H54 (cell line): ENCODE measurements around the gene CMTR1.

Source experiments
- DNase-seq: peaks from one replicate; pipeline ENCODE4 v3.0.0; 2011; ENCODE audit warnings: low spot score, mixed read lengths; ENCODE audit not compliant: insufficient read length
- FAIRE-seq: peaks from 3 replicates; lab custom pipeline; 2011; peaks lifted over from hg19 to GRCh38; lab: Jason Lieb, UNC
- POLR2A ChIP-seq: IDR thresholded peaks from 2 replicates; pipeline ENCODE4 v1.6.1; 2011; ENCODE audit warnings: low read depth, mild to moderate bottlenecking, low read length

CMTR1 gene

GRCh38 chr6:37512400-37513011, 79.5 kb downstream of the CMTR1 start:
- no peak for FAIRE-seq
- no peak for TF ChIP-seq POLR2A
- no peak for DNase-seq

GRCh38 chr6:37513155-37513554, 80.1 kb downstream of the CMTR1 start:
- TF ChIP-seq POLR2A = no peak
- FAIRE-seq (no peak), DNase-seq (no peak)

GRCh38 chr6:37513576-37513975, 80.6 kb downstream of the CMTR1 start:
- DNase-seq = no peak
- no peak for FAIRE-seq
- no peak for TF ChIP-seq POLR2A

GRCh38 chr6:37514321-37514771, 81.3 kb downstream of the CMTR1 start:
- peak; percentile 89 for FAIRE-seq
- peak; percentile 82 for DNase-seq
- no peak for TF ChIP-seq POLR2A

- no peak for DNase-seq
- no peak for FAIRE-seq
- no peak for TF ChIP-seq POLR2A
Measured at GRCh38 chr6:37514837-37515236, 81.8 kb downstream of the CMTR1 start.

GRCh38 chr6:37515712-37516075, 82.7 kb downstream of the CMTR1 start:
- no peak for DNase-seq
- FAIRE-seq = no peak
- no peak for TF ChIP-seq POLR2A

- FAIRE-seq (no peak), DNase-seq (no peak)
- no peak for TF ChIP-seq POLR2A
Measured at GRCh38 chr6:37516076-37516919, 83.3 kb downstream of the CMTR1 start.

- DNase-seq (no peak), FAIRE-seq (no peak)
- no peak for TF ChIP-seq POLR2A
Measured at GRCh38 chr6:37516920-37517405, 83.9 kb downstream of the CMTR1 start.

GRCh38 chr6:37517411-37517812, 84.4 kb downstream of the CMTR1 start:
- TF ChIP-seq POLR2A = no peak
- FAIRE-seq (no peak), DNase-seq (no peak)

GRCh38 chr6:37518116-37518515, 85.1 kb downstream of the CMTR1 start:
- FAIRE-seq (no peak), DNase-seq (no peak)
- TF ChIP-seq POLR2A = no peak

GRCh38 chr6:37519461-37519860, 86.4 kb downstream of the CMTR1 start:
- DNase-seq (no peak), FAIRE-seq (no peak)
- no peak for TF ChIP-seq POLR2A

- TF ChIP-seq POLR2A = no peak
- FAIRE-seq (no peak), DNase-seq (no peak)
Measured at GRCh38 chr6:37520926-37521325, 87.9 kb downstream of the CMTR1 start.

GRCh38 chr6:37521674-37522073, 88.7 kb downstream of the CMTR1 start:
- no peak for FAIRE-seq
- TF ChIP-seq POLR2A = no peak
- no peak for DNase-seq

- no peak for TF ChIP-seq POLR2A
- DNase-seq = no peak
- FAIRE-seq = no peak
Measured at GRCh38 chr6:37522836-37523235, 89.8 kb downstream of the CMTR1 start.
